HG03342 (cell line): ENCODE measurements around the gene EIPR1.
A peak's percentile ranks its signal among the peaks of the same experiment; 100 is the strongest.

Source experiments
- ATAC-seq: cut with Tn5 transposase; IDR thresholded peaks from one replicate; pipeline ENCODE4 v1.9.1; 2021; ENCODE audit warnings: mild to moderate bottlenecking, moderate library complexity; ENCODE audit not compliant: unreplicated experiment

Gene EIPR1

GRCh38 chr2:3309496-3310355, 67.9 kb downstream of the EIPR1 start:
- ATAC-seq = no peak

GRCh38 chr2:3307901-3308300, 69.7 kb downstream of the EIPR1 start:
- no peak for ATAC-seq

GRCh38 chr2:3307236-3307635, 70.4 kb downstream of the EIPR1 start:
- ATAC-seq = no peak

- no peak for ATAC-seq
Measured at GRCh38 chr2:3305952-3306351, 71.7 kb downstream of the EIPR1 start.

- ATAC-seq = no peak
Measured at GRCh38 chr2:3305431-3305830, 72.2 kb downstream of the EIPR1 start.

DNA sequence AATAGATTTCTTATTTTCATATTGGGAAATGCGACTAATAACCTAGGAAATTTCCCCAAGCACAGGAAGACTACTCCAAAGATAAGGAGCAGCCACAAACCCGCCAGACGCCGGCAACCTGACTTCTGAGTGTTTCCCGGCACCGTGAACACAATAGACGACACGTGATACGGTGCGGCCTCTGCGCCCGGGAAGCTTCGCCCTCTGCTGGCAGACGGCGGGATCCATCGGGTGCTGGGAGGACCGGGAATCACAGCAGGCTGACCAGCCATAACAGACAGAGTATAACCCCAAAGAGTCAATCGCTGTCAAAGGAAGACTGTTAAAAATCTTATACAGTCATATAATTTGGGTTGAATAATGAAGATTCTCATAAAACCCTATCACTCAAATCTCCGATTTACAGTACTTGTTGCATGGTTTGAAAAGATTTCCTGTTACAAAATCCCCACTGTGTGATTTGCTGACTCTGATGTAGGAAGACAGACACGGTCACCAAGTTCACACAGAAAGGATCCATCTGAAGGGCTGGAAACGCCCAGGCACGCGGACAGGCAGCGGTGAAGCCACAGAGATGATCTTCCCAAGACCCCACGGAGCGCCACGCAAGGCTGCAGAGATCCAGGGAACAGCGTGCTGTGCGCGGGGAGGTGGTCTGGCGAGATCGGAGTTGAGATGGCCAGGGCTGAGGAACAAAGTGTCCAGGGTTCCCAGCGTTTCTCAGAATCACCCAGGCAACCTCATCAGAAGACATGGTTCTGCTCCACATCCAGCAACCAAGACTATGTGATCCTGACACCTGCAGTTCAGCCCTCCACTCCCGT, 73.8 kb downstream of the EIPR1 start:
- ATAC-seq = peak; percentile 100

DNA sequence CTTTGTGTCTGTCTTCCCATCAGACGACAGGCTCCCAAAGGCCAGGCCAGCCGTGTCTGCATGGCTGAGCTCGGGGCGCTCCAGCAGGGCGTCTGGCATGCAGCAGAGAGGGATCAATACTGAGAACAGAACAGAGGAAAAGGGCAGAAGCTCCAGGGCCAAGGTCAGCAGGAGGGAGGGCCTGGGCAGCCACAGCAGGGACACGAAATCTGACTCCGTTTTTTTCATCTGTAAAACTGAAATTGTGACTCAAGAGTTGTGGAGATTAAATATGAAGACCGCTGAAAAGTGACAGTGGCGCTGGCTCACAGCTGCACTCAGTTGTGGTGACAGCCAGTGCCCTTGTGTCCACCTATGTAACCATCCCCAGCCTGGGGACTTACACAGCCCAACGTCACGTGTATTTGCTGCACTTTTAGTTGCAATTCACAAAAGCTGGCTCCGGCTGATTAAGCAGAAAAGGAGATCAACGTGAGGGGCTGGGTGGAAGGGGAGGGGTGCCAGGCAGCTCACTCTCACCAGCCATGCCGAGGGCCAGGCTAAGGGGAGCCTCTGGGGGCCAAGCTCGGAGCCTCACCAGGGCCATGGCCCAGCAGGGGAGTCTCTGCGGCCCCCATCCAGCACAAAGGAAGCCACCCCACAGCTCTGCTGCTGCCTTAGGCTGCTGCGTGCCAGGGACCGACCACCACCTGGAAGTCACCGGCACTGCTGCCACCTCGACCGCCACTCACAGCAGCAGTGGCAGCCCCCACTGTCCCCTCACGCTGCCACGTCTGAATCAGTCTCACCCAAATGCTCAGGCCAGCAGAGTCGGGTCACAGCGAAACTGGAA, 74.7 kb downstream of the EIPR1 start:
- ATAC-seq = peak; percentile 27

DNA sequence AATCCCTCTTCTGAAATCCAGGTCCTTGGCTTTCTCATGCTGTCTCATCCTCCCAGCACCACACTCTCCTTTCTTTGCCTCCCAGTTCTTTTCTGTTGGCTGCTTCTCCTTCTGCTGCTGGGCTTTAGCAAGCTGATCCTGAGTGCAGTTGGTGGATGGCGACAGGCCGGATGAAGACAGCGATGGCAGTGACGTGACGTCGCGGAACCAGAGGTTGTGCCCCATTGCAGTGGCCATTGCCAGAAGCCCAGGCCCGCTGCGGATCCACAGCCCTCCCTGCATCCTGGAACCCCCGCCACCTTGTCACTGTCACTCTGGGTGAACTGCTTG, 75.2 kb downstream of the EIPR1 start:
- ATAC-seq = no peak

DNA sequence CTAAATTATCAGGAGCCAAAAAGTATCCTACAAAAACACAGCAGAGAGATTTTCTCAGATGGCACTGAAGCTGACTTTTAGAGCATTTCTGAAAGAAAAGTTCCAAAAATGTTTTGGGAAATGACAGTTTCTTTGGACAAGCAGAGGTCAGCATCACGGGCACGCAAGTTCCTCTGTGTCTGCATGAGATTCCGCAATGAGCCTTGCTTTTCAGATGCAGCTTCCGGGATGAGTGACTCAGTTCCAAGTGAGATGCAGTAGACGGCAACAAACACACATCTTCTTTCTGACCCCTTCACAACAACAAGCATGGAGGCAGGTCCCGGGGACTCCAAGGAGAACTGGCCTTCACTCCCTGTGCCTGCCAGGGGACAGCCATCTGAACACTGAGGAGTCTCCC, 76.6 kb downstream of the EIPR1 start:
- no peak for ATAC-seq

- no peak for ATAC-seq
Measured at GRCh38 chr2:3300224-3300995, 77.2 kb downstream of the EIPR1 start.

- no peak for ATAC-seq
Measured at GRCh38 chr2:3299703-3300102, 77.9 kb downstream of the EIPR1 start.

GRCh38 chr2:3299130-3299529, 78.5 kb downstream of the EIPR1 start:
- no peak for ATAC-seq

DNA sequence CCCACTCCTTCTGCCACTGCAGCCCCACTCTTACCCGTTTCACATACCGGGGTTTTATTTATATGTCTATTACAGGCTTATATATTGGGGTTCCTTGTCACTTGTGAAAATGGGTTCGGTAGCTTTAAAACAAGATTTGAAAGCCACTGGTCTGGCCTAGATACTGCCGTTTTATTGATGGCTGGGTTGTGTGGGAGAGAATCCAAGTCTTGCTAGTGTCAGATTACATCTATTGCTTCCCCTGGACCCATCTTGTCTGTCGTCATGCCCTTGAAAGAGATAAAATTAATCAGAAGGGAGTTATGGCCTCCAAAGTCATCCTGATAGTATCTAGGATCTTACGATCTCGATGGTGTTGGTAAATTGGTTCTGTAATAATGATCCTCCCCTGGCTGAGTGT, 79.4 kb downstream of the EIPR1 start:
- ATAC-seq = no peak

- no peak for ATAC-seq
Measured at GRCh38 chr2:3297523-3297922, 80.1 kb downstream of the EIPR1 start.

GRCh38 chr2:3296182-3296972, 81.2 kb downstream of the EIPR1 start:
- no peak for ATAC-seq

- no peak for ATAC-seq
Measured at GRCh38 chr2:3294493-3294892, 83.1 kb downstream of the EIPR1 start.

GRCh38 chr2:3294069-3294468, 83.5 kb downstream of the EIPR1 start:
- ATAC-seq = no peak

DNA sequence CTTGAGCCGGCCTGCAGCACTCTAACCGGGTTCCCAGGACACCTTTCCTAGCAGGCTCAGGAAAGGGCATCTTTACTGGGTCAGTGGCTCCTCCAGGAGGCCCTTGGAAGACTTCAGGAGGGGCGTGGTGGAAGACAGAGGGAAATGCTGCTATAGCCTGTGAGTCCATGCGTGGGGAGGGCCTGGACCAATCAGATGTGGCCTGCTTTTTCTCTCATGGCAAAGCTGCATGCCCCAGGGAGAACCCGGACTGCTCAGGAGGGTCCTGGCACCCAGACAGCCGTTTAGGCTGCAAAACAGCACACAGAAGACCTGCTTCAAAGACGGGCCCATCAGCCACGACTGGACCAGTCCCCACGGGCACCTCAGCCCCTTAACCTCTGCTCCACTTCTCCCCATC, 84.4 kb downstream of the EIPR1 start:
- ATAC-seq = no peak

DNA sequence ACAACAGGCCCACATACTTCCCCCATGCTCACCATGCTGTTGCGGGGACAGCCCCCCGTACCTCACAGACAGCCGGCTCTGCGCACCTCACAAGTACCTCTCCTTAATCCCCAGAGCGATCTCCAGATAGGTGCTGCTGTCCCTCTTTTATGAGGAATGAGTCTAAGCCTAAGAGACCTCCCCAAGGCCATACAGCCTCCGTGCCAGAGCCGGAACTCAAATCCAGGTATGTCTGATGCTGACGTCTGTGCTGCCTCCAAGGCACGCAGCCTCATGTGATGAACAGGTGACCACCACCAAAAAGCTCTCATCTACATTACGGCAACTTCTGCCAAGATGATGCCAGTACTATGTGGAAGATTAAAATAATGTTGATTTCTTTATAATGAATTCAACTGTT, 85.2 kb downstream of the EIPR1 start:
- ATAC-seq = no peak

DNA sequence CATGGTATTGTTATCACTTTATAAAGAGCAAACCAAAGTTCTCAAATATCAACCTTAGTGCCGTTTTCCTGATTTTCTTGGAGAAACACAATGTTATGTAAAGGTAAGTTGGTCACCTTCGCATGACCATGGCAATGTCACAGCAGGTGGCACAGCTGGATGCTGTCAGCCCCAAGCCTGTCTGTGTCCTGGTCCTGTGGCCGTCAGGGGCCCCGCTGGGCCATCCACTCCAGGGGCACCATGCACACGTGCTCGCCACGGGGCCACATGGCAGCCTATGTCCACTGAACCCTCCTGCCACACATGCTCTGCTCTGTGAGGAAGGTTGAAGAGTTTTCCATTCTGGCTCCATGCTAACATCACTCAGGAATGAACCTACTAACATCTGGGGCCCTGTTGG, 85.9 kb downstream of the EIPR1 start:
- ATAC-seq = no peak
